OCI-M1 (cell line): Measurements from ENCODE around the gene SLC1A5.
A peak's percentile ranks its signal among the peaks of the same experiment; 100 is the strongest.
"Not testable (repeated sequence)": the region's sequence is repeated elsewhere in the genome, so short reads cannot be mapped to it uniquely, and the experiment has no call there.

Experiments
- DNase-seq: peaks from one replicate; lab custom pipeline; 2025; lab: John Stamatoyannopoulos, UW

SLC1A5 gene

DNA sequence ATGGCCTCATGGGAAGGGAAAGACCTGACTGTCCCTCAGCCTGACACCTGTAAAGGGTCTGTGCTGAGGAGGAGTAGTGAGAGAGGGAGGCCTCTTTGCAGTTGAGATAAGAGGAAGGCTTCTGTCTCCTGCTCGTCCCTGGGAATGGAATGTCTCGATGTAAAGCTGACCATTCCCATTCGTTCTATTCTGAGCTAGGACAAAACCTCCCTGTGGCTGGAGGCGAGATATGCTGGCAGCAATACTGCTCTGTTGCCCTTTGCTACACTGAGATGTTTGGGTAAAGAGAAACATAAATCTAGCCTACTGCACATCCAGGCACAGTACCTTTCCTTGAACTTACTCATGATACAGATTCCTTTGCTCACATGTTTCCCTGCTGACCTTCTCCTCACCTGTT, 19.6 kb downstream of the SLC1A5 start:
- not testable (repeated sequence) for DNase-seq

DNA sequence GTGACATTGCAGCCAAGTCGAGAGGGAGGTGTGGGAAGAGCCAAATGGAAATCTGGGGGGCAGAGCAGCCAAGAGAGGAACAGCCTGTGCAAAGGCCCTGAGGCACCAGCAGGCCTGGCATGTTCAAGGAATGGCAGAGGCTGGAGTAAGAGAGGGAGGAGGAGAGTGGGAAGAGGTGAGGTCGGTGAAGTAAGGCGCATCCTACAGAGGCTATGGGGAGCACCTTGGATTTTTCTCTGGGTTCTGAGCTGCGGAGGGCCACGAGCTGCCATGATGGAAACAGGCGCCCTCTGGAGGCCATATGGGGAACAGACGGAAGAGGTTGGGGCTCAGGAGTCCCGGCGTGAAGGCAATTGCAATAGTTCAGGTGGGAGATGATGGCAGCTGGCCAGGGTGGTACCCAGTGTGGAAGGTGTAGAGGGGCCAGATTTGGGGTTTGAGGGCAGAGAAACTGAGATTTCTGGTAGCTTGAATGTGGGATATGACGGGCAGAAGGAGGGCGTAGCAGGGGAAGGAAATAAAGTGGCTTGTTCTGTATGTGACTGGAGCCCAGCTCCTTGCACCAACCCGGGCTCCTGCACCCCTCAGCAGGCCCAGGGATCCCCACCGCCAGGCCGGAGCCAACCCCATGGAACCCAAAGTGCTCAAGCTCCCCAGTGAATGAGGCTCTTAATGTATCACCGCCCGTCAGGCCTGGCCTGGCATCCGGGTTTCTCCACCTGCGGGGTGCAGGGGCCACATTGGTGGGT, 21.7 kb downstream of the SLC1A5 start:
- DNase-seq, result peak; percentile 61

DNA sequence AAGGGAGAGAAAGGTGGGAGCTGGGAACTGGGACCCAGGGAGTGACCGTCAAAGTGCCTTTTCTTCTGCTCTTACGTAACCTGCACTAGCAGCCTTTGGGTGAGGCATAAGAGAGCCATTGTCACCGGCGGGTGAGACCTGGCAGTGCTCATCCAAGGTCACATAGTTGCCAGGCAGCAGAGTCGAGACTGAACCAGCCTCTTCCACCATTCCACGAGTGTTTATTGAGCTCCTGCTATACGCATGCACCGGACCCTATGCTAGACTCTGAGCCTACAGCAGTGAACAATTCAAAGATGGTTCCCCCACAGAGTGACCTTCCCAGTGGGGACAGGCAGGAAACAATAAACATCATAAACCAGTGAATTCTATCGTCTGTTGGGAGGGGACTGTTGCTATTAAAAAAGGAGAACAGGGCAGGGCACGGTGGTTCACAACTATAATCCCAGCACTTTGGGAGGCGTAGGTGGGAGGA, 23.5 kb downstream of the SLC1A5 start:
- no peak for DNase-seq

DNA sequence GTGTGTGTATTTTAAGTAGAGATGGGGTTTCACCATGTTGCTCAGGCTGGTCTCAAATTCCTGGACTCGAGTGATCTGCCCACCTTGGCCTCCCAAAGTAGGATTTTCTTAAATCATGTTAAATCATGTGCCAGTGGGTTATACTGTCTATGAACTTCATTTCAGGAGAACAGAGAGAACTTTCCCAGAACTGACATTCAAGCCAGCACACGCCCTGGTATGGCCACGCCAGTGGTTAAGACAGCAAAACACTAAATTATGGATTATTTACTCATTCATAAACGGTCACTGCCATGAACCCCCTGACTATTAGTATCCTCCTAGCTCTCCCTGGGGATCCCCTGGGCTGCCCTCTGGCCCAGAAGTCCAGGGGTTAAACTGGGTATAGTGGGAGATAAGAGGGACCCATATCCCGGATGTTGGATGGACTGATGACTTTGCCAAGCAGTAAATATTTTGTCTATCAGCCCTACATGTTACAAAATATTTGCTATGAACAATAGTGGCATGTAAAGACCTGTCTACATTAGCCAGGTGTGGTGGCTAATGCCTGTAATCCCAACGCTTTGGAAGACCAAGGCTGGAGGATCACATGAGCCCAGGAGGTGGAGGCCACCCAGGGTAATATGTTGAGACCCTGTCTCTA, 26.0 kb downstream of the SLC1A5 start:
- DNase-seq, result no peak

DNA sequence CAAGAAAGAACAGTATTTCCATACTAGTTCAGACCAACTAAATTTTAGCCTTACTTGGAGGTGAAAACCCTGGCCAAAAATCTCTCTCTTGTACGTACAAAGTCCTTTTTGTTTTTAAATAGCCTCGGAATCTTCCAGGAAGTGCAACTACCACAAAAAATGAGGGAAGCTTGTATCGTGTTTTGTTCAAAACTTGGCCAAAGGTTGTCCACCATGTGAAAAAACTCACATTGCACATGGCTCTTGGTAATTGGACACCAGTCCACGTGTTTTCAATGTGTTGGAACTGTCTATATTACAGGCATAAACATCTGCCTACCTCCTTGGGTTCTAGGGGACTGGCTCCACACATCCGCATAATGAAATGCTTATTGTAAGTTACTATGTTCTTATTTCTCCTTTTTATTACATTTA, 27.0 kb downstream of the SLC1A5 start:
- DNase-seq, result no peak

DNA sequence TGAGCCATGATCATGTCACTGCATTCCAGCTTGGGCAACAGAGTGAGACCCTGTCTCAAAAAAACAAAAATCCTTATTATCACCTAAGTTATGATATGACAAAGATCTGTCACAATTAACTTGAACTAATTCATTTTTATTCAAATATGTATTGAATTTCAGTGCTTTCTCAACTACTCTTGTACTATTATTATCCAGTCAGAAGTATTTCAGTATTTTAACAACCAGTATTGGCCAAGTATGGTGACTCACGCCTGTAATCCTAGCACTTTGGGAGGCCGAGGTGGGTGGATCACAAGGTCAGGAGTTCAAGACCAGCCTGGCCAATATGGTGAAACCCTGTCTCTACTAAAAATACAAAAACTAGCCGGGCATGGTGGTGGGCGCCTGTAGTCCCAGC, 27.5 kb downstream of the SLC1A5 start:
- DNase-seq, result not testable (repeated sequence)

DNA sequence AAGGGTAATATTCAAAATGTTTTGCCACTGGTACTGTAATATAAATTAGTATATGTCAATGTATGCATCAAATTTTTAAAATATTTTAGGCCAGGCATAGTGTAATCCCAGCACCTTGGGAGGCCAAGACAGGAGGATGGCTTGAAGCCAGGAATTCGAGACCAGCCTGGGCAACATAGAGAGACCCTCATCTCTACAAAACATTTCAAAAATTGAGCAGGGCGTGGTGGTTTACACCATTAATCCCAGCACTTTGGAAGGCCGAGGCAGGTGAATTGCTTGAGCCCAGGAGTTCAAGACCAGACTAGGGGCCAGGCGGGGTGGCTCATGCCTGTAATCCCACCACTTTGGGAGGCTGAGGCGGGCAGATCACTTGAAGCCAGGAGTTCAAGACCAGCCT, 28.0 kb downstream of the SLC1A5 start:
- no peak for DNase-seq

DNA sequence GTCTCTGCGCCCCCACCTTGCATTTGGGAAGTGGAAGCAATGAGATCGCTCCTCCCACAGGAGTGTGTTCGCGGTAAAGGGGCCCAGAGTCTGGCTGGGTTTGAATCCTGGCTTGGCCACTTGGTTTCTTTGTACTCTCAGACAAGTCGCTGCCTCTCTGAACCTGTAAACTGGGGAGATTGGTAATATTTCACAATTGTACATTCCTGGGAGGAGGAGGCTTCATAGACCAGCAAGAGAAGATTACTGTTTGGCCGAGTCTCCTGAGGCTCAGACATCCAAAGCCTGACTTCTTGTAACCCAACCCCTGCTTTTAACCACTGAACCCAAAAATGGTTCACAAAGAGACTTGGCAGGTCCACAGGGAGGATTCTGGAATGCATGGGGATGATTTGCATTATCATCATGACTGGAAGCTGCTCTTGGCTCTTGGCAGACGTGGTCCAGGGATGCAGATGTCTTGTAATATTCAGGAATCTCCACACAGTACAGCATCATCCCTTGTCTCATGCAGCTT, 28.5 kb downstream of the SLC1A5 start:
- DNase-seq, result no peak

DNA sequence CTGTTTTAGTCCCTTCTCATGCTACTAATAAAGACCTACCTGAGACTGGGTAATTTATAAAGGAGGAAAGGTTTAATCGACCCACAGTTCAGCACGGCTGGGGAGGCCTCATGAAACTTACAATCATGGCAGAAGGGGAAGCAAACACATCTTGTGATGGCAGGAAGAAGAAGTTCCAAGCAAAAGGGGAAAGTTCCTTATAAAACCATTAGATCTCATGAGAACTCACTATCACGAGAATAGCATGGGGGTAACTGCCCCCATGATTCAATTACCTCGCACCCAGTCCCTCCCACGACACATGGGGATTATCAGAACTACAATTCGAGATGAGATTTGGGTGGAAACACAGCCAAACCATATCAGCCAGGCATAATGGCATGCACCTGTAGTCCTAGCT, 29.2 kb downstream of the SLC1A5 start:
- DNase-seq, result no peak

DNA sequence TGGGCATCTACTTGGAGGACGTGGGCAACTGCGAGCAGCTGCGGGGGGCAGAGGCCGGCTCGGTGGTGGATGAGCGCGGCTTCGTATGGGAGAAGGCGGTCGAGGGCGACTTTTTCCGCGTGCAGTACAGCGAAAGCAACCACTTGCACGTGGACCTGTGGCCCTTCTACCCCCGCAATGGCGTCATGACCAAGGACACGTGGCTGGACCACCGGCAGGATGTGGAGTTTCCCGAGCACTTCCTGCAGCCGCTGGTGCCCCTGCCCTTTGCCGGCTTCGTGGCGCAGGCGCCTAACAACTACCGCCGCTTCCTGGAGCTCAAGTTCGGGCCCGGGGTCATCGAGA, 31.9 kb downstream of the SLC1A5 start:
- DNase-seq, result no peak

DNA sequence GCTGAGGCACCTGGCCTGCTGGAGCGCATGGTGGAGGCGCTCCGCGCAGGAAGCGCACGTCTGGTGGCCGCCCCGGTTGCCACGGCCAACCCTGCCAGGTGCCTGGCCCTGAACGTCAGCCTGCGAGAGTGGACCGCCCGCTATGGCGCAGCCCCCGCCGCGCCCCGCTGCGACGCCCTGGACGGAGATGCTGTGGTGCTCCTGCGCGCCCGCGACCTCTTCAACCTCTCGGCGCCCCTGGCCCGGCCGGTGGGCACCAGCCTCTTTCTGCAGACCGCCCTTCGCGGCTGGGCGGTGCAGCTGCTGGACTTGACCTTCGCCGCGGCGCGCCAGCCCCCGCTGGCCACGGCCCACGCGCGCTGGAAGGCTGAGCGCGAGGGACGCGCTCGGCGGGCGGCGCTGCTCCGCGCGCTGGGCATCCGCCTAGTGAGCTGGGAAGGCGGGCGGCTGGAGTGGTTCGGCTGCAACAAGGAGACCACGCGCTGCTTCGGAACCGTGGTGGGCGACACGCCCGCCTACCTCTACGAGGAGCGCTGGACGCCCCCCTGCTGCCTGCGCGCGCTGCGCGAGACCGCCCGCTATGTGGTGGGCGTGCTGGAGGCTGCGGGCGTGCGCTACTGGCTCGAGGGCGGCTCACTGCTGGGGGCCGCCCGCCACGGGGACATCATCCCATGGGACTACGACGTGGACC, 32.4 kb downstream of the SLC1A5 start:
- DNase-seq, result no peak

DNA sequence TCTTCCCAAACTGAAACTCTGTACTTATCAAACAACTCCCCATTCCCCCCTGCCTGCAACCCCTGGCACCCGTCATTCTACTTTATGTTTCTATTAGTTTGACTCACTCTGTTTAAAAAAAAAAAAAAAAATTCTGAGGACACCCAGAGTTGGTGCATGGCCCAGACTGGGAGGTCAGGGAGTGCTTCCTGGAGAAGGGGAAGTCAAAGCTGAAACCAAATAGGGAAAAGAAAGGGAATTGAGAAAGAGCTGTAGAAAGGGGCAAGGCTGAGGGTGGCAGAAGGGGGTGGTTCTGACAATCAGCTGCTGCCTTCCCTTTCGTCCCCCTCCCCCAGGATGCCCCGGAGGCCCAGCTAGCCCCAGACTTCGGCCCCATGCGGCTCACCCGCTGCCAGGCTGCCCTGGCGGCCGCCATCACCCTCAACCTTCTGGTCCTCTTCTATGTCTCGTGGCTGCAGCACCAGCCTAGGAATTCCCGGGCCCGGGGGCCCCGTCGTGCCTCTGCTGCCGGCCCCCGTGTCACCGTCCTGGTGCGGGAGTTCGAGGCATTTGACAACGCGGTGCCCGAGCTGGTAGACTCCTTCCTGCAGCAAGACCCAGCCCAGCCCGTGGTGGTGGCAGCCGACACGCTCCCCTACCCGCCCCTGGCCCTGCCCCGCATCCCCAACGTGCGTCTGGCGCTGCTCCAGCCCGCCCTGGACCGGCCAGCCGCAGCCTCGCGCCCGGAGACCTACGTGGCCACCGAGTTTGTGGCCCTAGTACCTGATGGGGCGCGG, 33.1 kb downstream of the SLC1A5 start:
- DNase-seq, result no peak

DNA sequence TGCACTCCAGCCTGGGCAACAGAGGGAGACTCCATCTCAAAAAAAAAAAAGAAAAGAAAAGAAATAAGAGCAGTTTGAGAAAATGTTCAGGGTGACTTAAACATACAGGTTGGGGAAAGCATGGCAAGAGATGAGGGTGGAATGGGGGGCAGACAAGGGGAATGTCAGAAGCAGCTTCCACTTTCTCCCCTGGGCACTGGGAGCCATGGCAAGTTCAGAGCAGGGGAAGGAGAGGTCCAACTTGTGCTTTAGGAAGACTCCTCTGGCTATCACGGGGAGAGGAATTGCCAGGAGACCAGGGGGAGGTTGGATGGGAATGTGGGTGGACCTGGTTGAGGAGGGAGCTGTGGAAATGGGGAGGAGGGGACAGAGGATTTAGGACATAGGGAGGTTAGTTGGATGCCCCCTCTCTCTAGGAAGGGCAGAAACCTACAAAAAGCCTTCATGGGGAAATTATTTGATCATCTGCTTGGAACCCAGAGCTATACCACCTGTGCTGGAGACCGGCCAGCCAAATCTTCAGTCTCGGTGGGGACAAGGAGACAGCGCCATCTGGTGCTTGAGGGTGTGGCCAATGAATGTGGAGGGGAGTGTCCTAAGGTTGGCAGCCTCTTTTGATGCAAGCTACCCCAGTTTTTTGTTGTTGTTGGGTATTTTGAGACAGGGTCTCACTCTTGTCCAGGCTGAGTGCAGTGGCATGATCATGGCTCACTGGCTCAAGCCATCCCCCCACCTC, 34.8 kb downstream of the SLC1A5 start:
- peak; percentile 80 for DNase-seq

DNA sequence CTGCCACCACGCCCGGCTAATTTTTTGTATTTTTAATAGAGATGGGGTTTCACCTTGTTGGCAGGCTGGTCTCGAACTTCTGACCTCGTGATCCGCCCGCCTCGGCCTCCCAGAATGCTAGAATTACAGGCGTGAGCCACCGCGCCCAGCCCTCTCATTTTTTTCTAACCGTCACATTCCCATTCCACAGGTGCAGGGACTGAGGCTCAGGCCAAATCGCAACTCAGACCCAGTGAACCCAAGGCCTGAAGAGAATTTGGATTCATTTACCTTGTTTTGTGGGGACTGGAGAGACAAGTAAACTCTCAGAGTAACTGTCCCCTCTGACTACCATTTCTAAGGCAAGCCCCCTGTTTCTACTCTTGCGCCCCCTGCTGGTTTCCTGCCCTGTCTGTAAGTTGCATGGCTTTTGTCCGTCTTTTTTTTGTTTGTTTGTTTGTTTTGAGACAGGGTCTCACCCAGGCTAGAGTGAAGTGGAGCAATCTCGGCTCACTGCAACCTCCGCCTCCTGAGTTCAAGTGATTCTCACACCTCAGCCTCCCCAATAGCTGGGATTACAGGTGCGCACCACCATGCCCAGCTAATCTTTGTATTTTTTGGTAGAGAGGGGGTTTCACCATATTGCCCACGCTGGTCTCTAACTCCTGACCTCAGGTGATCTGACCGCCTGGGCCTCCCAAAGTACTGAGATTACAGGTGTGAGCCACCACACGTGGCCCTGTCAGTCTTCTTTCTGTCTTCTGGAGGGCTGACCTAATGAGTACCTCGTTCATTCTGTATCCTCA, 39.9 kb downstream of the SLC1A5 start:
- peak; percentile 86 for DNase-seq

DNA sequence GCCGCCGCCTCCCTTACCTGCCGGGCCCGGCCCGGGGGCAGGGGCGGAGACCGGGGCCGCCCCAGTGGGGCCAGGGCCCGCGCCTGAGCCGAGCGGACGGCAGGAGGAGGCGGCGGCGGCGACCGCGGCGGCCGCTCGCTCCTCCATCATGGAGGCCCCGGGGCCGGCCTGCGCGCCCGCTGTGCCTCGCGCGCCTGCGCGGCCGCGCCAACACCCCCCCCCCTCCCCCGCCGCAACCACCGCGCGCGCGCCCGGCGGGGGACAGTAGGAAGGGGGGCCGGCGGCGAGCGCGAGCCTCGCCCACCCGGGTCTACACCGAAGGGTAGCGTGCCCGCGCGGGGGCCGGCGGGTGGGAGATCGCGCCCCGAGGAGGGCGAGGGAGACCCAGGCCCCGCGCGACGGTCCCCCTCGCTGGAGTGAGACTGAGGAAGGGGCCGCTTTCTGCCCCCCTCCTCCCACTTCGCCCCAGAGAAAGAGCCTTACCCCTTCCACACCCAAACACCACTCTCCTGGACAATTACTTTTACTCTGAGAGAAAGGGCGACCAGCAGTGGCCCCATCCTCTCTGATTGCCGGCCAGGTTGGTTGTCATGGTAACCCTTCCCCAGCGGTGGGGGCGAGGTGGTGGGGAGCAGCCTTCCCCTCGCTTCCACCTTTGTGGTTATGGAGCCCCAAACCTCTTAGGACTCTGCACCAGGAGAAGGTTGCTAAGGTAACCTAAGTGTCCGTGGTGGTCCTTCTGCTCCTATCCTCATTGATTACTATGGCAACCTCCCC, 41.9 kb downstream of the SLC1A5 start, which contains the start of gene STRN4:
TSS of gene STRN4 (minus strand) at position 170 of the 777 bp plus-strand sequence. CDS start at position 150, 20 bp downstream.
- peak; percentile 63 for DNase-seq

DNA sequence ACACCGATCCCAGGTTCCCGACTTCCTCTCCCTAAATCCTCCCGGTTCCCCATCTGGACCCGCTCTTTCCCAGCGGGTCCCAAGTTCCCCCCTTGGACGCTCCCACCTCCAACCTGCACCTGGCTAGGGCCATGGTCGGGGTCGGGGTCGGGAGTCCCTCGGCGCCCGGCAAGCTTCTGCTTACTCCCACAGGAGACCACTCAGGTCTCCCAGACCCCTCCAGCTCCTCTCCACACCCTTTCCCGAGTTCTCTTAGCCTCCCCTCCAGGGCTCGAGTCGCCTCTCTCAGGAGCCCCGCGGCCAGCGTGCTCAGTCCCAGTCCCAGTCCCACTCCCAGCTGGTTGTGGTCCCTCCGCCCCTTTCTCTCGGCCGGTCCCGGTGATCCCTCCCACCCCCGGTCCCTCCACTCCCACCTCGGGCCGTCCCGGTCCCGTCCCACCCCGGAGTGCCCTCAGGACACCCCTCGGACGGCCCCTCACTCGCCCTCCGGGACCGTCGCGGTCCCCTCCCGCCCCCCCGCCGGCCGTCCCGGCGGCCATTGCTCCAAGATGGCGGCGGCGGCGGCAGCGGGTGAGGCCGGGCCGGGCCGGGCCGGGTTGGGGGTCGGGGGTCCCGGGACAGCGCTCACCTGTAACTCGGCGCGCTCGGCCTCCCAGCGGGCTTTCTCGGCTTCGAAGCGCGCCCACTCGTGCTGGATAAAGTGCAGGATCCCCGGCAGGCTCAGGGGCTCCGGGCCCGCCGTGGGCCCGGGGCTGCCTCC, 42.7 kb downstream of the SLC1A5 start, which contains the start of gene FKRP:
TSS of gene FKRP (plus strand) at position 537 of the 760 bp plus-strand sequence. CDS start 9,394 bp downstream, outside the sequence.
- DNase-seq, result peak; percentile 69

DNA sequence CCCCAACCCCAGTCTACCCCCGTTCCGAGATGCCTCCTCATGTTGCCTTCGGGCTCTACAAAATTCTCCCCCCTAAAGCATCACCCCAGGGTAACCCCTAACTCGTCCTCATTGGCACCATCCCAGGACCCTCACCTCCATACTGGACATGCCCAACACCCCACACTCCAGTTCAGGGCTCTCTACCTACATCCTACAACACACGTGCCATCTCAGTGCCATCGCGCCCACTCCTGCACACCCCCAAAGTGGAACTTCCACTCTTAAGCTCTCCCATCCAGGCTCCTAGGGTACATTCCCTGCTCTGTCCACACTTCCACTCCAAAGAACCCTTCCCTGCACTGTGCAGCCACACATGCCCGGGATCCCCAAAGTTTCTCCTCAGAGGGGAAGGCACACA, 43.4 kb downstream of the SLC1A5 start:
- DNase-seq, result no peak

DNA sequence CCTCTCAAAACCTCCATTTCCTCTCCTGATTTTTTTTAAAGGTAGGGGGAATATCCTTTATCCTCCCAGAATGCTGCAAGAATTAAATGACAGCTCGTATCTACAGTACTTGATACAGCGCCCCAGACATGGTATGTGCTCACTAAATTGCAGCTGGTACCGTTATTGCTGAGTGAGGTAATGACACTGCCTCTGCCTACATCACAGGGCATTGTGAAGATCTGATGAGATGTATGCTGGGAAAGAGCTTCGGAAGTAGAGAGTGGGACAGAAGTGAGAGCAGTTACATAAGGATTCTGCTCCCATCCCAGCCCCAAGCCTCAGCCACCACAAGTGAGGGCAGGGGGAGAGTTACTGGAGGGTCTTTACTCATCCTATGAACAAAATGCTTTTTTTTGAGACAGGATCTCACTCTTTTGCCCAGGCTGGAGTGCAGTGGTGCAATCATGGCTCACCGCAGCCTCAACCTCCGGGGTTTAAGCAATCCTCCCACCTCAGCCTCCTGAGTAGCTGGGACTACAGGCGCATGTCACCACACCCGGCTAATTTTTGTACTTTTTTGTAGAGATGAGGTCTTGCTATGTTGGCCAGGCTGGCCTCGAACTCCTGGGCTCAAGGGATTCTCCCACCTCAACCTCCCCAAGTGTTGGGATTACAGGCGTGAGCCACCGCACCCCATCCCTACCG, 44.2 kb downstream of the SLC1A5 start:
- DNase-seq, result no peak
